CD14-positive monocyte (primary cell): Measurements from ENCODE around the gene CACNA1H. TPM values are rescaled to one million over a fixed set of nuclear protein-coding genes. Genes with fewer than 3 reads are reported as not detected.

Experiments
- DNase-seq, 3 donors: peaks; one replicate each; pipeline ENCODE4 v3.0.0-alpha.2; 2011 to 2022
- H2AFZ ChIP-seq: 2 replicates; pipeline ENCODE4 v1.6.0; 2012; ENCODE audit warnings: mild to moderate bottlenecking, low read depth, low read length, inconsistent platforms; ENCODE audit not compliant: insufficient read depth, poor library complexity, severe bottlenecking
- H3K27ac ChIP-seq, 2 donors: 1 replicate in 1 of 2; 2 replicates in 1 of 2; pipeline ENCODE4 v1.5.1; 2012 to 2013; ENCODE audit warnings: low read length in 2 of 2, control low read depth in 1 of 2, inconsistent platforms in 1 of 2, low read depth in 1 of 2, mild to moderate bottlenecking in 1 of 2
- H3K27me3 ChIP-seq, 2 donors: one replicate each; pipeline versions ENCODE4 v1.6.0 to v1.6.1; 2011 to 2013; ENCODE audit warnings: low read length in 2 of 2; ENCODE audit not compliant: control insufficient read depth in 2 of 2, insufficient read depth in 2 of 2
- H3K36me3 ChIP-seq, 2 donors: replicated peaks in 1 of 2; 1 replicate in 1 of 2; 2 replicates in 1 of 2; pipeline versions ENCODE4 v1.5.1 to v1.6.1; 2012 to 2013; ENCODE audit warnings: low read length in 2 of 2, control low read depth in 1 of 2, inconsistent platforms in 1 of 2, mild to moderate bottlenecking in 1 of 2; ENCODE audit not compliant: insufficient read depth in 2 of 2, control insufficient read depth in 1 of 2
- H3K4me1 ChIP-seq, 2 donors: 1 replicate in 1 of 2; 2 replicates in 1 of 2; pipeline versions ENCODE4 v1.5.1 to v1.6.1; 2012 to 2013; ENCODE audit warnings: low read length in 2 of 2, control low read depth in 1 of 2, inconsistent platforms in 1 of 2, mild to moderate bottlenecking in 1 of 2, moderate library complexity in 1 of 2; ENCODE audit not compliant: insufficient read depth in 2 of 2, control insufficient read depth in 1 of 2
- H3K4me2 ChIP-seq: replicated peaks from 2 replicates; pipeline ENCODE3; 2012; ENCODE audit warnings: low read length, moderate library complexity, mild to moderate bottlenecking; ENCODE audit not compliant: poor library complexity, severe bottlenecking; ENCODE audit errors: extremely low read depth
- H3K4me3 ChIP-seq, 3 experiments: fragments of 200-600 bp in 1 of 3; sonication (generic) in 1 of 3; replicated peaks in 1 of 3; 1 replicate in 2 of 3; 2 replicates in 1 of 3; pipeline ENCODE4 v1.5.1; 2011 to 2013; ENCODE audit warnings: low read length in 3 of 3, mild to moderate bottlenecking in 3 of 3, control low read depth in 2 of 3, low read depth in 2 of 3, inconsistent platforms in 1 of 3, moderate library complexity in 1 of 3
- H3K79me2 ChIP-seq: 2 replicates; pipeline ENCODE4 v1.6.0; 2012; ENCODE audit warnings: mild to moderate bottlenecking, control low read depth, inconsistent platforms, low read length, moderate library complexity; ENCODE audit not compliant: insufficient read depth
- H3K9ac ChIP-seq: 2 replicates; pipeline ENCODE4 v1.6.0; 2017; ENCODE audit warnings: low read length, mild to moderate bottlenecking; ENCODE audit not compliant: insufficient read depth, poor library complexity, severe bottlenecking
- H3K9me3 ChIP-seq, 2 donors: replicated peaks in 1 of 2; 1 replicate in 1 of 2; 2 replicates in 1 of 2; pipeline versions ENCODE4 v1.5.1 to v1.6.1; 2012 to 2013; ENCODE audit warnings: low read length in 2 of 2, control low read depth in 1 of 2; ENCODE audit not compliant: control insufficient read depth in 1 of 2, insufficient read depth in 1 of 2
- H4K20me1 ChIP-seq: 2 replicates; pipeline ENCODE4 v1.6.0; 2012; ENCODE audit warnings: mild to moderate bottlenecking, low read length, control low read depth, moderate library complexity; ENCODE audit not compliant: insufficient read depth
- H3K27ac Mint-ChIP-seq, 7 donors: one replicate each; pipeline ENCODE4 v1.8.0; 2020; ENCODE audit warnings: mild to moderate bottlenecking in 7 of 7, mixed read lengths in 7 of 7, moderate library complexity in 6 of 7, inconsistent platforms in 2 of 7
- H3K27me3 Mint-ChIP-seq, 3 donors: one replicate each; pipeline ENCODE4 v1.8.0; 2021 to 2022; ENCODE audit warnings: low read depth in 3 of 3, mild to moderate bottlenecking in 3 of 3, mixed read lengths in 3 of 3, moderate library complexity in 3 of 3, inconsistent platforms in 1 of 3
- H3K36me3 Mint-ChIP-seq, 2 donors: one replicate each; pipeline ENCODE4 v1.8.0; 2020; ENCODE audit warnings: mixed read lengths in 2 of 2, inconsistent platforms in 1 of 2, mild to moderate bottlenecking in 1 of 2
- H3K4me1 Mint-ChIP-seq: one replicate; pipeline ENCODE4 v1.8.0; 2020; ENCODE audit warnings: mild to moderate bottlenecking, mixed read lengths
- H3K4me3 Mint-ChIP-seq, 2 donors: one replicate each; pipeline ENCODE4 v1.8.0; 2020; ENCODE audit warnings: mild to moderate bottlenecking in 2 of 2, mixed read lengths in 2 of 2, moderate library complexity in 1 of 2
- H3K9me3 Mint-ChIP-seq, 7 donors: one replicate each; pipeline ENCODE4 v1.8.0; 2020 to 2022; ENCODE audit warnings: mixed read lengths in 7 of 7, mild to moderate bottlenecking in 6 of 7, moderate library complexity in 6 of 7, inconsistent platforms in 2 of 7
- CTCF ChIP-seq: fragments of 200-600 bp; IDR thresholded peaks from one replicate; pipeline ENCODE4 v1.8.0; 2022; ENCODE audit warnings: antibody characterized with exemption, mild to moderate bottlenecking
- WGBS: methylation state at CpG from one replicate; pipeline ENCODE4 v1.1.5; 2013; ENCODE audit warnings: missing lambda C conversion rate; ENCODE audit not compliant: insufficient coverage; 5-methylcytosine and 5-hydroxymethylcytosine counted together
- intact Hi-C, 2 donors: fragments of 100-400 bp; cut with micrococcal nuclease; formaldehyde crosslinking; loops; one replicate each; pipeline versions ENCODE4 v1.15.0 to v1.15.1; 2023
- polyA plus RNA-seq, 3 donors: library from polyadenylated mRNA; depleted of rRNA in 1 of 3; unstranded in 2 of 3; stranded (reverse) in 1 of 3; fragments of 300-500 nt in 2 of 3; fragments of >200 nt in 1 of 3; fragmentation: Illumina TruSeq in 2 of 3; gene quantifications; 1 replicate in 2 of 3; 2 replicates in 1 of 3; pipeline ENCODE4 v1.2.3, GENCODE V29; 2012 to 2021

The CACNA1H gene
- polyA plus RNA-seq, 3 donors, result not detected

- no peak for TF ChIP-seq CTCF
- no peaks in the 10 kb centered on the region for H3K79me2 ChIP-seq
- Mint-ChIP-seq H3K36me3 (no peaks in the 10 kb centered on the region), H3K4me3 (no peak overlapping the region), H3K4me1 (no peaks in the 10 kb centered on the region), H3K27me3 (peaks cover 0 to 4% (median 2%) of the 10 kb centered on the region in 3 donors), H3K27ac (no peak overlapping the region), H3K9me3 (peaks cover 0 to 4% (median 0%) of the 10 kb centered on the region in 7 donors)
- H4K20me1 ChIP-seq, result no peaks in the 10 kb centered on the region
- H3K9me3 ChIP-seq, result no peaks in the 10 kb centered on the region
- no peak for DNase-seq
- no peaks in the 10 kb centered on the region for H3K36me3 ChIP-seq
- 49% methylated on average over 8 of the region's 16 CpGs for WGBS
- intact Hi-C loops, result no loop called here
- no peak overlapping the region for H3K27ac ChIP-seq
- H3K4me3 ChIP-seq, result no peak overlapping the region
- H3K9ac ChIP-seq, result no peak overlapping the region
- H3K27me3 ChIP-seq, result no peaks in the 10 kb centered on the region
- no peak overlapping the region for H3K4me2 ChIP-seq
- no peak overlapping the region for H2AFZ ChIP-seq
- H3K4me1 ChIP-seq, result no peaks in the 10 kb centered on the region
Measured at GRCh38 chr16:1127101-1127500, 25.8 kb upstream of the CACNA1H start.

- Mint-ChIP-seq H3K9me3 (peaks cover 0 to 4% (median 0%) of the 10 kb centered on the region in 7 donors), H3K36me3 (no peaks in the 10 kb centered on the region), H3K4me1 (no peaks in the 10 kb centered on the region), H3K4me3 (no peak overlapping the region), H3K27me3 (peaks cover 0 to 4% (median 2%) of the 10 kb centered on the region in 3 donors), H3K27ac (no peak overlapping the region)
- Histone ChIP-seq H3K4me2 (no peak overlapping the region), H2AFZ (no peak overlapping the region), H3K27me3 (no peaks in the 10 kb centered on the region), H3K27ac (no peak overlapping the region), H3K36me3 (no peaks in the 10 kb centered on the region), H3K4me3 (no peak overlapping the region), H3K79me2 (no peaks in the 10 kb centered on the region), H3K9me3 (no peaks in the 10 kb centered on the region), H3K9ac (no peak overlapping the region), H3K4me1 (no peaks in the 10 kb centered on the region), H4K20me1 (no peaks in the 10 kb centered on the region)
- no peak for DNase-seq
- 87% methylated on average over 28 of the region's 31 CpGs for WGBS
- no peak for TF ChIP-seq CTCF
- intact Hi-C loops, result no loop called here
Measured at GRCh38 chr16:1127971-1128715, 24.8 kb upstream of the CACNA1H start.
